Measurements from ENCODE around the gene SEPHS2. TPM values are rescaled to one million over a fixed set of nuclear protein-coding genes. Genes with fewer than 3 reads are reported as not detected.
"Not testable (repeated sequence)": the region's sequence is repeated elsewhere in the genome, so short reads cannot be mapped to it uniquely, and the experiment has no call there.

Gene SEPHS2
- total RNA-seq, 3 donors from 2014 or later (not counting 1 experiment from before 2014, with no cell fraction given) = 25.5 to 37.6 (median 35.0) TPM

- Mint-ChIP-seq H3K27me3 (ENCODE audit: low read depth in 2 of 2) (no peaks in the 10 kb centered on the region), H3K27ac (peak overlapping the region; percentile 95 to 96), H3K4me1 (peaks cover 38 to 45% of the 10 kb centered on the region in 2 donors), H3K36me3 (no peaks in the 10 kb centered on the region), H3K9me3 (peaks cover 0 to 3% of the 10 kb centered on the region in 2 donors), H3K4me3 (peak overlapping the region; percentile 9)
- Histone ChIP-seq H3K27me3 (ENCODE audit: control insufficient read depth, insufficient read depth, low read length) (no peaks in the 10 kb centered on the region), H3K4me1 (ENCODE audit: control insufficient read depth, insufficient read depth, low read length) (peaks cover 59% of the 10 kb centered on the region), H3K9me3 (ENCODE audit: control insufficient read depth, insufficient read depth, low read length) (no peaks in the 10 kb centered on the region), H3K36me3 (ENCODE audit: control insufficient read depth, insufficient read depth, low read length) (peaks cover 10% of the 10 kb centered on the region), H3K4me3 (ENCODE audit: low read length) (no peak overlapping the region), H3K27ac (ENCODE audit: low read length) (peak overlapping the region; percentile 75)
- 53% methylated on average over 3 of the region's 3 CpGs for WGBS (ENCODE audit: insufficient coverage)
- no peak for DNase-seq
- ATAC-seq = no peak
- intact Hi-C loops (cut with micrococcal nuclease) = no loop called here
- TF ChIP-seq CTCF (IDR thresholded peaks at IDR 0.05) = no peak
These were observed 24.5 kb upstream of the SEPHS2 start for GRCh38 chr16:30470170-30470512.

GRCh38 chr16:30464078-30464477 is 18.4 kb upstream of the SEPHS2 start:
- H3K9me3 Mint-ChIP-seq = no peaks in the 10 kb centered on the region
- Histone ChIP-seq H3K27ac (ENCODE audit: low read length) (no peak overlapping the region), H3K9me3 (ENCODE audit: control insufficient read depth, insufficient read depth, low read length) (no peaks in the 10 kb centered on the region), H3K36me3 (ENCODE audit: control insufficient read depth, insufficient read depth, low read length) (no peaks in the 10 kb centered on the region), H3K4me1 (ENCODE audit: control insufficient read depth, insufficient read depth, low read length) (peaks cover 26% of the 10 kb centered on the region), H3K4me3 (ENCODE audit: low read length) (no peak overlapping the region), H3K27me3 (ENCODE audit: control insufficient read depth, insufficient read depth, low read length) (no peaks in the 10 kb centered on the region)
- DNase-seq (no peak), ATAC-seq (no peak)
- no peaks in the 10 kb centered on the region for H3K27me3 Mint-ChIP-seq (ENCODE audit: low read depth in 2 of 2)
- H3K4me1 Mint-ChIP-seq = peaks cover 6 to 7% of the 10 kb centered on the region in 2 donors
- no peak for TF ChIP-seq CTCF (IDR thresholded peaks at IDR 0.05)
- no peaks in the 10 kb centered on the region for H3K36me3 Mint-ChIP-seq
- WGBS (ENCODE audit: insufficient coverage) = 96% methylated on average over 7 of the region's 7 CpGs
- H3K27ac Mint-ChIP-seq = no peak overlapping the region
- intact Hi-C loops (cut with micrococcal nuclease) = no loop called here
- no peak overlapping the region for H3K4me3 Mint-ChIP-seq

- peaks cover 40% of the 10 kb centered on the region for H3K4me1 ChIP-seq (ENCODE audit: control insufficient read depth, insufficient read depth, low read length)
- peaks cover 25 to 31% of the 10 kb centered on the region in 2 donors for H3K4me1 Mint-ChIP-seq
- H3K36me3 Mint-ChIP-seq; DNase-seq; H3K36me3 ChIP-seq (ENCODE audit: control insufficient read depth, insufficient read depth, low read length); H3K27me3 ChIP-seq (ENCODE audit: control insufficient read depth, insufficient read depth, low read length); H3K9me3 ChIP-seq (ENCODE audit: control insufficient read depth, insufficient read depth, low read length); H3K4me3 ChIP-seq (ENCODE audit: low read length); H3K27ac ChIP-seq (ENCODE audit: low read length); ATAC-seq; H3K27me3 Mint-ChIP-seq (ENCODE audit: low read depth in 2 of 2); intact Hi-C loops (cut with micrococcal nuclease); H3K9me3 Mint-ChIP-seq; H3K27ac Mint-ChIP-seq; H3K4me3 Mint-ChIP-seq: not testable (repeated sequence)
- 75% methylated on average over 5 of the region's 5 CpGs for WGBS (ENCODE audit: insufficient coverage)
These were observed 15.8 kb upstream of the SEPHS2 start for GRCh38 chr16:30461426-30461825.

- Mint-ChIP-seq H3K36me3 (no peaks in the 10 kb centered on the region), H3K27me3 (ENCODE audit: low read depth in 2 of 2) (no peaks in the 10 kb centered on the region), H3K27ac (peak overlapping the region; percentile 85), H3K4me3 (peak overlapping the region; percentile 49), H3K4me1 (peaks cover 27 to 43% of the 10 kb centered on the region in 2 donors), H3K9me3 (no peaks in the 10 kb centered on the region)
- TF ChIP-seq CTCF (IDR thresholded peaks at IDR 0.05) = no peak
- 36% methylated on average over 11 of the region's 11 CpGs for WGBS (ENCODE audit: insufficient coverage)
- H3K9me3 ChIP-seq (ENCODE audit: control insufficient read depth, insufficient read depth, low read length) = no peaks in the 10 kb centered on the region
- DNase-seq (no peak), ATAC-seq (no peak)
- peak overlapping the region; percentile 73 for H3K27ac ChIP-seq (ENCODE audit: low read length)
- no peak overlapping the region for H3K4me3 ChIP-seq (ENCODE audit: low read length)
- peaks cover 40% of the 10 kb centered on the region for H3K4me1 ChIP-seq (ENCODE audit: control insufficient read depth, insufficient read depth, low read length)
- no peaks in the 10 kb centered on the region for H3K27me3 ChIP-seq (ENCODE audit: control insufficient read depth, insufficient read depth, low read length)
- H3K36me3 ChIP-seq (ENCODE audit: control insufficient read depth, insufficient read depth, low read length) = no peaks in the 10 kb centered on the region
- intact Hi-C loops (cut with micrococcal nuclease) = loop anchor here (1.0 kb wide), 1 partner anchor 13 kb away; the partner anchor contains the start of gene ITGAL
These were observed 13.8 kb upstream of the SEPHS2 start for GRCh38 chr16:30459456-30459855.
